AG10803 (cell line): Measurements from ENCODE around the gene MATN3.

Source experiments
- DNase-seq: peaks from one replicate; pipeline ENCODE4 v3.0.0; 2010; ENCODE audit warnings: low read depth
- H3K4me3 ChIP-seq: 2 replicates; pipeline ENCODE4 v1.5.1; 2011; ENCODE audit warnings: mild to moderate bottlenecking, low read length, control low read depth
- CTCF ChIP-seq: conservative IDR thresholded peaks from 2 replicates; pipeline ENCODE4 v1.5.1; 2011; ENCODE audit warnings: mild to moderate bottlenecking, low read length, control low read depth, inconsistent platforms

Gene MATN3

GRCh38 chr2:20012282-20013125 is at the start of gene MATN3:
Gene MATN3 (minus strand): TSS chr2:20012668. CDS start chr2:20012631, 37 bp downstream.
- DNase-seq: peak; percentile 53
- no peak for TF ChIP-seq CTCF
- H3K4me3 ChIP-seq: peak within 1 kb of the TSS; percentile 51

- TF ChIP-seq CTCF: no peak
- H3K4me3 ChIP-seq: no peak overlapping the region
- no peak for DNase-seq
Measured at GRCh38 chr2:20061940-20062339, 49.5 kb upstream of the MATN3 start.

GRCh38 chr2:20061476-20061875 is 49.0 kb upstream of the MATN3 start:
- peak; percentile 85 for DNase-seq
- no peak overlapping the region for H3K4me3 ChIP-seq
- no peak for TF ChIP-seq CTCF

GRCh38 chr2:20060106-20060505 is 47.6 kb upstream of the MATN3 start:
- no peak overlapping the region for H3K4me3 ChIP-seq
- DNase-seq: no peak
- no peak for TF ChIP-seq CTCF

GRCh38 chr2:20057268-20057667 is 44.8 kb upstream of the MATN3 start:
- H3K4me3 ChIP-seq: no peak overlapping the region
- TF ChIP-seq CTCF: no peak

GRCh38 chr2:20054931-20055330 is 42.5 kb upstream of the MATN3 start:
- TF ChIP-seq CTCF: no peak
- H3K4me3 ChIP-seq: no peak overlapping the region
- no peak for DNase-seq

More at GRCh38 chr2:20057268-20057667, 44.8 kb upstream of the MATN3 start:
- no peak for DNase-seq

GRCh38 chr2:20054119-20054518 is 41.7 kb upstream of the MATN3 start:
- no peak for TF ChIP-seq CTCF
- no peak for DNase-seq
- H3K4me3 ChIP-seq: no peak overlapping the region
